K562 (cell line): ENCODE data around the gene BICD1. TPM values are rescaled to one million over a fixed set of nuclear protein-coding genes. Genes with fewer than 3 reads are reported as not detected.

Experiments
- ATAC-seq: fragments of 200-7000 bp; cut with Tn5 transposase; 3 replicates; pipeline ENCODE4 v1.9.1; 2020; ENCODE audit warnings: moderate library complexity
- BruUV-seq: library from RNA; stranded (reverse); fragments of 400-500 nt; replicated peaks from 2 replicates; lab custom pipeline; 2021; lab: Mats Ljungman, UMichigan
- CTCF ChIA-PET: fragments of 300-600 bp; formaldehyde crosslinking; extraction: SDS; loops from one replicate; lab custom pipeline; 2021; ENCODE audit warnings: low intra/inter-chr PET ratio; lab: Yijun Ruan, JAX
- POLR2A ChIA-PET: fragments of 300-600, 350-650 bp; sonication (Branson Sonifier 250); formaldehyde crosslinking; extraction: SDS; loops from one replicate; lab custom pipeline; 2021; ENCODE audit warnings: antibody characterized with exemption, inconsistent platforms; lab: Yijun Ruan, JAX
- DNase-seq, 4 experiments: peaks; one replicate each; pipeline versions ENCODE4 v3.0.0 to v3.0.0-alpha.2; 2011 to 2018; ENCODE audit warnings: low spot score in 3 of 4, mixed read lengths in 3 of 4; ENCODE audit errors: extremely low read depth in 1 of 4
- FAIRE-seq: peaks from 2 replicates; lab custom pipeline; 2011; peaks lifted over from hg19 to GRCh38; lab: Jason Lieb, UNC
- H2AFZ ChIP-seq: 2 replicates; pipeline ENCODE4 v1.6.0; 2011; ENCODE audit warnings: low read depth, low read length, control low read depth, inconsistent platforms
- H3K27ac ChIP-seq: fragments of 200-600 bp; 3 replicates; pipeline ENCODE4 v1.8.0; 2011; ENCODE audit warnings: low read depth, mild to moderate bottlenecking, control low read depth, inconsistent platforms, low read length, moderate library complexity, mixed read lengths; ENCODE audit errors: extremely low read depth
- H3K27me3 ChIP-seq, 2 experiments: fragments of 300-600 bp in 1 of 2; 2 replicates in 1 of 2; 3 replicates in 1 of 2; pipeline versions ENCODE4 v1.6.0 to v1.8.0; 2011; ENCODE audit warnings: inconsistent platforms in 2 of 2, low read length in 2 of 2, mild to moderate bottlenecking in 1 of 2, mixed read lengths in 1 of 2, moderate library complexity in 1 of 2; ENCODE audit not compliant: control insufficient read depth in 2 of 2, insufficient read depth in 2 of 2
- H3K36me3 ChIP-seq: fragments of 300-600 bp; 3 replicates; pipeline ENCODE4 v1.8.0; 2011; ENCODE audit warnings: mild to moderate bottlenecking, low read length, inconsistent platforms; ENCODE audit not compliant: control insufficient read depth, insufficient read depth
- H3K4me1 ChIP-seq, 2 experiments: fragments of 200-600 bp in 1 of 2; replicated peaks in 1 of 2; 2 replicates in 1 of 2; 3 replicates in 1 of 2; pipeline versions ENCODE4 v1.5.1 to v1.8.0; 2011; ENCODE audit warnings: inconsistent platforms in 2 of 2, low read length in 2 of 2, mild to moderate bottlenecking in 1 of 2, mixed read lengths in 1 of 2, moderate library complexity in 1 of 2; ENCODE audit not compliant: control insufficient read depth in 2 of 2, insufficient read depth in 2 of 2
- H3K4me2 ChIP-seq: 2 replicates; pipeline ENCODE4 v1.6.1; 2011; ENCODE audit warnings: low read length, control low read depth, inconsistent platforms, mixed read lengths; ENCODE audit not compliant: insufficient read depth
- H3K4me3 ChIP-seq: fragments of 200-600 bp; sonication (generic), shearing (Covaris generic); 2 replicates; pipeline ENCODE4 v1.5.1; 2016; ENCODE audit warnings: control low read depth, inconsistent platforms
- H3K79me2 ChIP-seq: fragments of 200-600 bp; 3 replicates; pipeline ENCODE4 v1.8.0; 2011; ENCODE audit warnings: low read length, inconsistent platforms; ENCODE audit not compliant: control insufficient read depth, insufficient read depth
- H3K9ac ChIP-seq, 2 experiments: 2 replicates each; pipeline versions ENCODE4 v1.6.0 to v1.6.1; 2011; ENCODE audit warnings: low read depth in 2 of 2, low read length in 2 of 2, control low read depth in 1 of 2, inconsistent platforms in 1 of 2, mild to moderate bottlenecking in 1 of 2, mixed read lengths in 1 of 2; ENCODE audit not compliant: insufficient read depth in 1 of 2
- H3K9me1 ChIP-seq: one replicate; pipeline ENCODE4 v1.6.0; 2011; ENCODE audit warnings: inconsistent platforms, mild to moderate bottlenecking, low read length, moderate library complexity; ENCODE audit not compliant: control insufficient read depth, insufficient read depth
- H3K9me3 ChIP-seq: replicated peaks from 2 replicates; pipeline ENCODE4 v1.5.1; 2011; ENCODE audit warnings: low read depth, low read length, inconsistent platforms; ENCODE audit not compliant: control insufficient read depth, insufficient read depth
- H4K20me1 ChIP-seq: replicated peaks from 2 replicates; pipeline ENCODE4 v1.6.1; 2011; ENCODE audit warnings: low read length, inconsistent platforms, mixed read lengths; ENCODE audit not compliant: control insufficient read depth, insufficient read depth
- CCAR2 ChIP-seq: fragments of 200-400 bp; formaldehyde crosslinking; IDR thresholded peaks from 2 replicates; pipeline ENCODE4 v1.6.1; 2017; ENCODE audit warnings: mild to moderate bottlenecking, low read depth, low read length
- GTF2E2 ChIP-seq: fragments of 200-800 bp; sonication (Bioruptor generic); IDR thresholded peaks from 2 replicates; pipeline ENCODE4 v1.6.1; 2016; ENCODE audit warnings: missing genetic modification characterization, missing compliant biosample characterization
- HDAC2 ChIP-seq: fragments of 450-650 bp; IDR thresholded peaks from 2 replicates; pipeline ENCODE4 v1.6.1; 2016; ENCODE audit warnings: mild to moderate bottlenecking
- MTA1 ChIP-seq: fragments of 450-650 bp; IDR thresholded peaks from 2 replicates; pipeline ENCODE4 v1.6.1; 2017; ENCODE audit warnings: borderline replicate concordance
- MXI1 ChIP-seq: IDR thresholded peaks from 2 replicates; pipeline ENCODE4 v1.6.1; 2011; ENCODE audit warnings: low read depth, mild to moderate bottlenecking, improper control_type of control experiment, low read length
- MYBL2 ChIP-seq, 2 experiments: fragments of 450-650 bp in 1 of 2; sonication (generic) in 1 of 2; formaldehyde crosslinking in 1 of 2; IDR thresholded peaks; 2 replicates each; pipeline versions ENCODE4 v1.6.1 to v1.8.1; 2017 to 2022; ENCODE audit warnings: borderline replicate concordance in 1 of 2, inconsistent platforms in 1 of 2, low read depth in 1 of 2, mild to moderate bottlenecking in 1 of 2, missing genetic modification reagents in 1 of 2, moderate library complexity in 1 of 2
- NFE2L1 ChIP-seq: fragments of 450-650 bp; IDR thresholded peaks from 2 replicates; pipeline ENCODE4 v1.6.1; 2016; ENCODE audit warnings: missing genetic modification characterization, low read depth, mild to moderate bottlenecking, missing compliant biosample characterization, moderate library complexity, borderline replicate concordance
- POLR2H ChIP-seq: IDR thresholded peaks from 2 replicates; pipeline ENCODE4 v1.6.1; 2016; ENCODE audit warnings: missing genetic modification characterization, low read depth, mild to moderate bottlenecking, control low read depth, missing compliant biosample characterization, moderate library complexity
- PRMT5 ChIP-seq: sonication (generic); formaldehyde crosslinking; IDR thresholded peaks from 2 replicates; pipeline ENCODE4 v1.5.0; 2020; ENCODE audit warnings: missing genetic modification reagents
- ZNF121 ChIP-seq: sonication (generic); formaldehyde crosslinking; conservative IDR thresholded peaks from 2 replicates; pipeline ENCODE4 v1.8.0; 2022; ENCODE audit warnings: missing genetic modification reagents
- ZNF316 ChIP-seq: fragments of 450-650 bp; IDR thresholded peaks from 2 replicates; pipeline ENCODE4 v1.6.1; 2016
- WGBS: fragments of 100-300 bp; shearing (Covaris generic); methylation state at CpG from one replicate; pipeline ENCODE4 v1.1.6; 2016; ENCODE audit warnings: low coverage, mixed read lengths; ENCODE audit not compliant: insufficient coverage; ENCODE audit errors: missing lambda C conversion rate; 5-methylcytosine and 5-hydroxymethylcytosine counted together
- in situ Hi-C: fragments of 300-500 bp; cut with MboI; formaldehyde crosslinking; loops from 4 replicates; pipeline ENCODE4 v1.15.0; 2018; ENCODE audit warnings: inconsistent platforms, mixed read lengths
- intact Hi-C: fragments of 100-400 bp; cut with micrococcal nuclease; formaldehyde crosslinking; loops from 2 replicates; pipeline ENCODE4 v1.14.2; 2022
- polyA plus RNA-seq, 8 experiments: library from polyadenylated mRNA; depleted of rRNA in 4 of 8; stranded (reverse) in 5 of 8; unstranded in 3 of 8; fragments of >200 nt; fragmentation: Nextera tagmentation in 2 of 8; fragmentation: Illumina TruSeq in 1 of 8; extraction: Ambion mirVana in 2 of 8; extraction: Trizol in 1 of 8; gene quantifications; 2 replicates each; pipeline versions ENCODE4 v1.2.1 to v1.2.3, GENCODE V29; 2011 to 2014; ENCODE audit warnings: inconsistent platforms in 1 of 8, missing spikeins in 1 of 8
- total RNA-seq, 7 experiments: library from RNA; depleted of rRNA in 6 of 7; stranded (reverse); fragments of >200 nt in 6 of 7; fragmentation: Illumina TruSeq in 2 of 7; extraction: Trizol in 2 of 7; gene quantifications; 2 replicates each; pipeline versions ENCODE4 v1.2.1 to v1.2.3, GENCODE V29; 2011 to 2021; ENCODE audit warnings: low replicate concordance in 1 of 7
- TF ChIP-seq, protein P1 (sequence below): fragments of 250-450 bp; sonication (Bioruptor Pico); IDR thresholded peaks from 2 replicates; pipeline ENCODE4 v1.8.0; 2022; ENCODE audit warnings: inconsistent platforms, mild to moderate bottlenecking, moderate library complexity, borderline replicate concordance
- TF ChIP-seq, protein P2 (sequence below), 2 experiments: fragments of 450-650 bp; conservative IDR thresholded peaks; 2 replicates each; pipeline ENCODE4 v1.6.1; 2017; ENCODE audit warnings: mild to moderate bottlenecking in 2 of 2, moderate library complexity in 2 of 2
- TF ChIP-seq, protein P3 (sequence below): sonication (generic); formaldehyde crosslinking; IDR thresholded peaks from 2 replicates; pipeline ENCODE4 v1.8.0; 2022; ENCODE audit warnings: mild to moderate bottlenecking, low read depth, missing genetic modification reagents
- TF ChIP-seq, protein P4 (sequence below): IDR thresholded peaks from 2 replicates; pipeline ENCODE4 v1.6.1; 2014; ENCODE audit warnings: antibody characterized with exemption
- TF ChIP-seq, protein P5 (sequence below): sonication (generic); IDR thresholded peaks from 2 replicates; pipeline ENCODE4 v1.6.1; 2016

The BICD1 gene
- total and polyA plus RNA-seq, 9 of the 15 experiments (the other 6 are each of a cell fraction or from before 2014, with no cell fraction given), result 3.5 to 21.1 (median 12.5) TPM

DNA sequence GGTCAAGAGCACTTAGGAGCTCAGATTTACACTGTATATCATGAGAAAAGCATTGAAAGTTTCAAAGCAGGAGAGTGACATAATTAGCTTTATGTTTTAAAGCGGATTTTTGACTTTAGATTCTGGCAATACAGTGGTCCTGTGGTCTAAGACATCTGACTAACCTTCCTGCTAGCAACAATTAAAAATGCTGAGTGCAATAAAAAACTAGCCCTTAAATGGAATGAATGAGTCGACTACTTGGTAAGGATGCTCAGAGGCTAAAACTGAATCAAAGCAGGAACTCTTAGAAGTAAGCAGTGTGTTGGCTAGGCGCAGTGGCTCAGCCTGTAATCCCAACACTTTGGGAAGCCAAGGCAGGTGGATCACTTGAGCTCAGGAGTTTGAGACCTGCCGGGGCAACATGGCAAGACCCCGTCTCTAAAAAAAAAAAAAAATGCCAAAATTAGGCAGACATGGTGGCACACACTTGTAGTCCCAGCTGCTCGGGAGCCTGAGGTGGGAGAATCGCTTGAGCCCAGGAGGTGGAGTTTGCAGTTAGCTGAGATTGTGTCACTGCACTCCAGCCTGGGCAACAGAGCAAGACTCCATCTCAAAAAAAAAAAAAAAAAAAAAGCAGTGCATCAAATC, 18.9 kb downstream of the BICD1 start:
- CTCF ChIA-PET, result no interaction called here
- POLR2A ChIA-PET, result interaction anchor here (0.5 to 1.2 kb wide), 5 partner anchors 8 to 551 kb away, joined by 3 to 7 read pairs (median 4); no protein-coding TSS in a partner anchor
- no TSS peak for BruUV-seq
- H3K4me3 ChIP-seq, result no peak overlapping the region
- no peak overlapping the region for H2AFZ ChIP-seq
- peaks cover 1 to 6% of the 10 kb centered on the region in 2 experiments; a peak in 3 of 5 replicates for H3K4me1 ChIP-seq
- H3K9me1 ChIP-seq, result no peaks in the 10 kb centered on the region
- H3K4me2 ChIP-seq, result no peak overlapping the region
- H3K9me3 ChIP-seq, result no peaks in the 10 kb centered on the region
- TF ChIP-seq PRMT5 (CRISPR knock-in tag), result no peak
- TF ChIP-seq MXI1, result no peak
- TF ChIP-seq ZNF121 (CRISPR knock-in tag), result peak; percentile 54; the same call in 1 of the 2 replicates
- no peak for TF ChIP-seq HDAC2
- TF ChIP-seq, protein P1, sequence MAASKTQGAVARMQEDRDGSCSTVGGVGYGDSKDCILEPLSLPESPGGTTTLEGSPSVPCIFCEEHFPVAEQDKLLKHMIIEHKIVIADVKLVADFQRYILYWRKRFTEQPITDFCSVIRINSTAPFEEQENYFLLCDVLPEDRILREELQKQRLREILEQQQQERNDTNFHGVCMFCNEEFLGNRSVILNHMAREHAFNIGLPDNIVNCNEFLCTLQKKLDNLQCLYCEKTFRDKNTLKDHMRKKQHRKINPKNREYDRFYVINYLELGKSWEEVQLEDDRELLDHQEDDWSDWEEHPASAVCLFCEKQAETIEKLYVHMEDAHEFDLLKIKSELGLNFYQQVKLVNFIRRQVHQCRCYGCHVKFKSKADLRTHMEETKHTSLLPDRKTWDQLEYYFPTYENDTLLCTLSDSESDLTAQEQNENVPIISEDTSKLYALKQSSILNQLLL, result no peak
- TF ChIP-seq, protein P2, sequence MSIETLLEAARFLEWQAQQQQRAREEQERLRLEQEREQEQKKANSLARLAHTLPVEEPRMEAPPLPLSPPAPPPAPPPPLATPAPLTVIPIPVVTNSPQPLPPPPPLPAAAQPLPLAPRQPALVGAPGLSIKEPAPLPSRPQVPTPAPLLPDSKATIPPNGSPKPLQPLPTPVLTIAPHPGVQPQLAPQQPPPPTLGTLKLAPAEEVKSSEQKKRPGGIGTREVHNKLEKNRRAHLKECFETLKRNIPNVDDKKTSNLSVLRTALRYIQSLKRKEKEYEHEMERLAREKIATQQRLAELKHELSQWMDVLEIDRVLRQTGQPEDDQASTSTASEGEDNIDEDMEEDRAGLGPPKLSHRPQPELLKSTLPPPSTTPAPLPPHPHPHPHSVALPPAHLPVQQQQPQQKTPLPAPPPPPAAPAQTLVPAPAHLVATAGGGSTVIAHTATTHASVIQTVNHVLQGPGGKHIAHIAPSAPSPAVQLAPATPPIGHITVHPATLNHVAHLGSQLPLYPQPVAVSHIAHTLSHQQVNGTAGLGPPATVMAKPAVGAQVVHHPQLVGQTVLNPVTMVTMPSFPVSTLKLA (conservative IDR thresholded peaks at IDR 0.05), result no peak
- no peak for TF ChIP-seq GTF2E2 (tag)
- no peak for TF ChIP-seq CCAR2
- no peak for TF ChIP-seq NFE2L1 (tag)
- TF ChIP-seq, protein P3, sequence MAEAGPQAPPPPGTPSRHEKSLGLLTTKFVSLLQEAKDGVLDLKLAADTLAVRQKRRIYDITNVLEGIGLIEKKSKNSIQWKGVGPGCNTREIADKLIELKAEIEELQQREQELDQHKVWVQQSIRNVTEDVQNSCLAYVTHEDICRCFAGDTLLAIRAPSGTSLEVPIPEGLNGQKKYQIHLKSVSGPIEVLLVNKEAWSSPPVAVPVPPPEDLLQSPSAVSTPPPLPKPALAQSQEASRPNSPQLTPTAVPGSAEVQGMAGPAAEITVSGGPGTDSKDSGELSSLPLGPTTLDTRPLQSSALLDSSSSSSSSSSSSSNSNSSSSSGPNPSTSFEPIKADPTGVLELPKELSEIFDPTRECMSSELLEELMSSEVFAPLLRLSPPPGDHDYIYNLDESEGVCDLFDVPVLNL (CRISPR knock-in tag), result no peak
- TF ChIP-seq, protein P4, sequence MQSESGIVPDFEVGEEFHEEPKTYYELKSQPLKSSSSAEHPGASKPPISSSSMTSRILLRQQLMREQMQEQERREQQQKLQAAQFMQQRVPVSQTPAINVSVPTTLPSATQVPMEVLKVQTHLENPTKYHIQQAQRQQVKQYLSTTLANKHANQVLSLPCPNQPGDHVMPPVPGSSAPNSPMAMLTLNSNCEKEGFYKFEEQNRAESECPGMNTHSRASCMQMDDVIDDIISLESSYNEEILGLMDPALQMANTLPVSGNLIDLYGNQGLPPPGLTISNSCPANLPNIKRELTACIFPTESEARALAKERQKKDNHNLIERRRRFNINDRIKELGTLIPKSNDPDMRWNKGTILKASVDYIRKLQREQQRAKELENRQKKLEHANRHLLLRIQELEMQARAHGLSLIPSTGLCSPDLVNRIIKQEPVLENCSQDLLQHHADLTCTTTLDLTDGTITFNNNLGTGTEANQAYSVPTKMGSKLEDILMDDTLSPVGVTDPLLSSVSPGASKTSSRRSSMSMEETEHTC, result no peak
- TF ChIP-seq MYBL2 (IDR thresholded peaks at IDR 0.05; ENCODE audit: low read depth), result no peak
- TF ChIP-seq MYBL2 (CRISPR knock-in tag; IDR thresholded peaks at IDR 0.05; ENCODE audit: borderline replicate concordance), result no peak
- peak; percentile 33; the same call in 1 of the 2 replicates for TF ChIP-seq ZNF316
- no peak for TF ChIP-seq MTA1
- TF ChIP-seq POLR2H (tag), result no peak
- TF ChIP-seq, protein P5, sequence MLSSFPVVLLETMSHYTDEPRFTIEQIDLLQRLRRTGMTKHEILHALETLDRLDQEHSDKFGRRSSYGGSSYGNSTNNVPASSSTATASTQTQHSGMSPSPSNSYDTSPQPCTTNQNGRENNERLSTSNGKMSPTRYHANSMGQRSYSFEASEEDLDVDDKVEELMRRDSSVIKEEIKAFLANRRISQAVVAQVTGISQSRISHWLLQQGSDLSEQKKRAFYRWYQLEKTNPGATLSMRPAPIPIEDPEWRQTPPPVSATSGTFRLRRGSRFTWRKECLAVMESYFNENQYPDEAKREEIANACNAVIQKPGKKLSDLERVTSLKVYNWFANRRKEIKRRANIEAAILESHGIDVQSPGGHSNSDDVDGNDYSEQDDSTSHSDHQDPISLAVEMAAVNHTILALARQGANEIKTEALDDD, result no peak
- FAIRE-seq (no peak), ATAC-seq (no peak), DNase-seq (no peak)
- H3K79me2 ChIP-seq, result no peaks in the 10 kb centered on the region
- 76% methylated on average over 5 of the region's 7 CpGs for WGBS
- H4K20me1 ChIP-seq, result no peaks in the 10 kb centered on the region
- H3K27me3 ChIP-seq, result no peaks in the 10 kb centered on the region
- H3K27ac ChIP-seq, result no peak overlapping the region
- intact Hi-C loops, result no loop called here
- in situ Hi-C loops, result no loop called here
- H3K36me3 ChIP-seq, result no peaks in the 10 kb centered on the region
- H3K9ac ChIP-seq, result no peak overlapping the region
